ENCODE results near the gene ZNF827. TPM values are rescaled to one million over a fixed set of nuclear protein-coding genes. Genes with fewer than 3 reads are reported as not detected.

The ZNF827 gene
- polyA plus RNA-seq, 1 donor (not counting 4 experiments of a cell fraction or from before 2014, with no cell fraction given): 4.7 TPM

GRCh38 chr4:145957302-145957701 is 18.7 kb upstream of the ZNF827 start:
- H3K79me2 ChIP-seq (ENCODE audit: control insufficient read depth, insufficient read depth, low read length): no peaks in the 10 kb centered on the region
- no peak for FAIRE-seq
- no peaks in the 10 kb centered on the region for H3K36me3 ChIP-seq (ENCODE audit: control insufficient read depth in 2 of 2, extremely low read depth in 1 of 2, insufficient read depth in 2 of 2, low read length in 2 of 2)
- TF ChIP-seq EZH2 (IDR thresholded peaks at IDR 0.05; ENCODE audit: low read length) (no peak), CTCF (optimal IDR thresholded peaks at IDR 0.05 in 1 of 3, IDR thresholded peaks at IDR 0.05 in 1 of 3, conservative IDR thresholded peaks at IDR 0.05 in 1 of 3; ENCODE audit: extremely low read depth in 1 of 3, insufficient read depth in 2 of 3, low read length in 3 of 3) (no peak)
- H3K4me3 ChIP-seq (ENCODE audit: control insufficient read depth in 2 of 3, extremely low read depth in 1 of 3, insufficient read depth in 2 of 3, low read depth in 1 of 3, low read length in 3 of 3): no peak overlapping the region
- DNase-seq (ENCODE audit: low read depth, low spot score): no peak
- H3K9me3 ChIP-seq (ENCODE audit: control insufficient read depth, low read depth, low read length): no peaks in the 10 kb centered on the region
- dilution Hi-C loops (cut with MboI; ENCODE audit: extremely low pct_ligation_motif_present, low sequenced_read_pairs): no loop called here
- H4K20me1 ChIP-seq (ENCODE audit: control insufficient read depth, extremely low read depth, insufficient read depth, low read length): no peaks in the 10 kb centered on the region
- H3K9me1 ChIP-seq (ENCODE audit: control insufficient read depth, extremely low read depth, insufficient read depth, low read length): no peaks in the 10 kb centered on the region
- no peaks in the 10 kb centered on the region for H3K27me3 ChIP-seq (ENCODE audit: control insufficient read depth, extremely low read depth, insufficient read depth, low read length)
- H3K4me2 ChIP-seq (ENCODE audit: control insufficient read depth, extremely low read depth, insufficient read depth, low read depth, low read length): no peak overlapping the region
- H3K9ac ChIP-seq (ENCODE audit: control insufficient read depth, extremely low read depth, insufficient read depth, low read length): no peak overlapping the region
- H2AFZ ChIP-seq (ENCODE audit: control insufficient read depth, low read length): no peak overlapping the region
- peaks cover 23% of the 10 kb centered on the region for H3K4me1 ChIP-seq (ENCODE audit: control insufficient read depth, extremely low read depth, insufficient read depth, low read length)
- no peak overlapping the region for H3K27ac ChIP-seq (ENCODE audit: control insufficient read depth, insufficient read depth, low read length)

GRCh38 chr4:145956288-145956890 is 17.8 kb upstream of the ZNF827 start:
- no peak overlapping the region for H3K4me2 ChIP-seq (ENCODE audit: control insufficient read depth, extremely low read depth, insufficient read depth, low read depth, low read length)
- no peak overlapping the region for H3K9ac ChIP-seq (ENCODE audit: control insufficient read depth, extremely low read depth, insufficient read depth, low read length)
- TF ChIP-seq EZH2 (IDR thresholded peaks at IDR 0.05; ENCODE audit: low read length) (no peak), CTCF (optimal IDR thresholded peaks at IDR 0.05 in 1 of 3, IDR thresholded peaks at IDR 0.05 in 1 of 3, conservative IDR thresholded peaks at IDR 0.05 in 1 of 3; ENCODE audit: extremely low read depth in 1 of 3, insufficient read depth in 2 of 3, low read length in 3 of 3) (peak; percentile 68 to 74 (median 74))
- H3K4me3 ChIP-seq (ENCODE audit: control insufficient read depth in 2 of 3, extremely low read depth in 1 of 3, insufficient read depth in 2 of 3, low read depth in 1 of 3, low read length in 3 of 3): no peak overlapping the region
- H2AFZ ChIP-seq (ENCODE audit: control insufficient read depth, low read length): no peak overlapping the region
- dilution Hi-C loops (cut with MboI; ENCODE audit: extremely low pct_ligation_motif_present, low sequenced_read_pairs): no loop called here
- no peaks in the 10 kb centered on the region for H3K27me3 ChIP-seq (ENCODE audit: control insufficient read depth, extremely low read depth, insufficient read depth, low read length)
- DNase-seq (ENCODE audit: low read depth, low spot score): no peak
- H3K4me1 ChIP-seq (ENCODE audit: control insufficient read depth, extremely low read depth, insufficient read depth, low read length): peaks cover 27% of the 10 kb centered on the region
- H3K27ac ChIP-seq (ENCODE audit: control insufficient read depth, insufficient read depth, low read length): no peak overlapping the region
- no peaks in the 10 kb centered on the region for H3K79me2 ChIP-seq (ENCODE audit: control insufficient read depth, insufficient read depth, low read length)
- H3K36me3 ChIP-seq (ENCODE audit: control insufficient read depth in 2 of 2, extremely low read depth in 1 of 2, insufficient read depth in 2 of 2, low read length in 2 of 2): no peaks in the 10 kb centered on the region
- peak; percentile 75 for FAIRE-seq
- H3K9me1 ChIP-seq (ENCODE audit: control insufficient read depth, extremely low read depth, insufficient read depth, low read length): no peaks in the 10 kb centered on the region
- no peaks in the 10 kb centered on the region for H3K9me3 ChIP-seq (ENCODE audit: control insufficient read depth, low read depth, low read length)
- H4K20me1 ChIP-seq (ENCODE audit: control insufficient read depth, extremely low read depth, insufficient read depth, low read length): no peaks in the 10 kb centered on the region
